Measurements from ENCODE around the gene VMAC.

Gene VMAC

DNA sequence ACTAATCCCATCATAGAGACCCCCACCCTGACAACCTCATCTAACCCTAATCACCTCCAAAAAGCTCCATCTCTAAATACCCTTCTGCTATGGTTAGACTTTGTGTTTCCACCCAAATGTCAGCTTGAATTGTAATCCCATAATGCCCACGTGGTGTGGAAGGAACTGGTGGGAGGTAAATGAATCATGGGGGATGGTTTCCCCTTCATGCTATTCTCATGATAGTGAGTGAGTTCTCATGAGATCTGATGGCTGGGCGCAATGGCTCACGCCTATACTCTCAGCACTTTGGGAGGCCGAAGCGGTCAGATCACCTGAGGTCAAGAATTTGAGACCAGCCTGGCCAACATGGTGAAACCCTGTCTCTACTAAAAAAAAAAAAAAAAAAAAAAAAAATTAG is 2.6 kb downstream of the VMAC start:
- no peak for DNase-seq

DNA sequence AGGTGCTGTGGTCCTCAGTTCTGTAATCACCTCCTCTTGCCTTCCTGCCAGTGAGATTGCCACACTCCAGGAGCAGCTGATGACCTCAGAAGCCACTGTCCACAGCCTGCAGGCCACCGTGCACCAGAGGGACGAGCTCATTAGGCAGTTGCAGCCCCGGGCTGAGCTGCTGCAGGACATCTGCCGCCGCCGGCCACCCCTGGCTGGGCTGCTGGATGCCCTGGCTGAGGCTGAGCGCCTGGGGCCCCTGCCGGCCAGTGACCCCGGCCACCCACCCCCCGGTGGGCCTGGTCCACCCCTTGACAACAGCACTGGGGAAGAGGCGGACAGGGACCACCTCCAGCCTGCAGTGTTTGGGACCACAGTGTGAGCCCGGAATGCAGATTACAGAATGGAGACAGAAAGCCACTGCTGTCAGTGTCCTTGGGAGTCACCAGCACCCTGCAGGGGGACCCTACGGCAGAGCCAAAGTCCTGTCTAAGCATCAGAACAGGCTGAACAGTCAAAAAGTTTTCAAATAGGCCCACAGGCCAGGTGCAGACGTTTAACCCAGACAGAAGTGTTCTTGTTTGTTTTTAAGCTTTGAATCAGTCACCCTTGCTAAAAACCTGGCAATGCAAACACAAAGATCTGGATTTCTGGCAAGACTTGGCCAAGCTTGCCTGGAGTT is 4.2 kb downstream of the VMAC start:
- DNase-seq = no peak

DNA sequence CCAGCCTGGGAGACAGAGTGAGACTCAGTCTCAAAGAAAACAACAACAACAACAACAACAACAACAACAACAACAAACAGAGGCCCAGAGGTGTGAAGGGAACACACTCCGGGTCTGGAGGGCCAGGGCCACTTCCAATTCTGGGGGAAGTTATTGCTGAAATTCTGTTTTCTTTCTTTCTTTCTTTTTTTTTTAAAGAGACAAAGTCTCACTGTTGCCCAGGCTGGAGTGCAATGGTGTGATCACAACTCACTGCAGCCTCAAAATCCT is 5.9 kb downstream of the VMAC start:
- DNase-seq = no peak

DNA sequence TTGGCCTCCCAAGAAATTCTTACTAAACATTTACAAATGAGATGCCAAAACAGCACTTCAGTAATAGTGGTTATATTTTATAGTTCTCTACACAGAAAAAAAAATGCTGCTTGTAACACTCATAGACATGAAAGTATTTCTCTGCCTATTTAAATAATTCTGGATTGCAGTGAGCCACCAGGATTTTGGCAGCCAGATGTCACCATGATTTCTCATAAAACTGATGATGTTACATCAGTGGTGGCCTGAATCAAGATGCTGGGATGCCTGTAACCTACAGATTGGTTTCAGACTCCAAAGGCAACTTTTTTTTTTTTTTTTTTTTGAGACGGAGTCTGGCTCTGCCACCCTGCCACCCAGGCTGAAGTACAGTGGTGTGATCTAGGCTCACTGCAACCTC is 6.7 kb downstream of the VMAC start:
- no peak for DNase-seq

DNA sequence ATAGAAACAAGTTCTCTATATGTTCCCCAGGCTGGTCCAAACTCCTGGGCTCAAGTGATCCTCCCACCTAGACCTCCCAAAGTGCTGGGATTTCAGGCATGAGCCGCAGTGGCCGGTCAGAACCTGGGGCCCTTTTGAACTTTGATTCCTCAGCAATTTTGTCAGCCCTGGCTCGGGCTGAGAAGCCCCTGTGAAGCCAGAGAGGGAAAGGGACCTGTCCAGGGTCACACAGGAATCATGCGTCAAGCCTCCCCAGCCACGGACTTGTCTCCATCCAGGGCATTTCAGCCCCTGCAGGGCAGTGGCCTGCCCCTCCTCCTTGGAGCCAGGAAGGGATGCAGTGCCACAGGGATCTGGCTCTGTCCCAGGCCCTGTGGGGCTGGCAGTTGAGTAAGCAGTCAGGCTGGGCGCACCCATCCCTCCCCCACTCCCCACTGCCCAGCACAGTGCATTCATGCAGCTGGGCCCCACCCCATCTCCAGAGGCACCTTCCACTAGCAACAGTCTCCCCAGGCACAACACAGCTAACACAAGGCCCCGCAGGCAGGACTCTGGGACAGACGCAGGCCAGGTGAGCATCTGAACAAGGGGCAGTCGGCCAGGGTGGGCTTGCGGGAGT is 9.2 kb downstream of the VMAC start, which contains the start of gene CAPS:
CAPS (plus strand) TSS at position 516 of the 619 bp plus-strand sequence. CDS start 153 bp downstream, outside the sequence.
- no peak for DNase-seq

DNA sequence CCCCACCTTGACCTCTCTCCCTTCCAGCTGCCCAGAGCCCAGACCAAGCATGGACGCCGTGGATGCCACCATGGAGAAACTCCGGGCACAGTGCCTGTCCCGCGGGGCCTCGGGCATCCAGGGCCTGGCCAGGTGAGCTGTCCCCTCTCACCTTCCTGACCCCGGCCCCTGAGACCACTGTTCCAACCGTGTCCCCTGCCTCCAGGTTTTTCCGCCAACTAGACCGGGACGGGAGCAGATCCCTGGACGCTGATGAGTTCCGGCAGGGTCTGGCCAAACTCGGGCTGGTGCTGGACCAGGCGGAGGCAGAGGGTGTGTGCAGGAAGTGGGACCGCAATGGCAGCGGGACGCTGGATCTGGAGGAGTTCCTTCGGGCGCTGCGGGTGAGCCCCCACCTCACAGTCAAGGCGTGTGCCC is 9.7 kb downstream of the VMAC start:
- no peak for DNase-seq

DNA sequence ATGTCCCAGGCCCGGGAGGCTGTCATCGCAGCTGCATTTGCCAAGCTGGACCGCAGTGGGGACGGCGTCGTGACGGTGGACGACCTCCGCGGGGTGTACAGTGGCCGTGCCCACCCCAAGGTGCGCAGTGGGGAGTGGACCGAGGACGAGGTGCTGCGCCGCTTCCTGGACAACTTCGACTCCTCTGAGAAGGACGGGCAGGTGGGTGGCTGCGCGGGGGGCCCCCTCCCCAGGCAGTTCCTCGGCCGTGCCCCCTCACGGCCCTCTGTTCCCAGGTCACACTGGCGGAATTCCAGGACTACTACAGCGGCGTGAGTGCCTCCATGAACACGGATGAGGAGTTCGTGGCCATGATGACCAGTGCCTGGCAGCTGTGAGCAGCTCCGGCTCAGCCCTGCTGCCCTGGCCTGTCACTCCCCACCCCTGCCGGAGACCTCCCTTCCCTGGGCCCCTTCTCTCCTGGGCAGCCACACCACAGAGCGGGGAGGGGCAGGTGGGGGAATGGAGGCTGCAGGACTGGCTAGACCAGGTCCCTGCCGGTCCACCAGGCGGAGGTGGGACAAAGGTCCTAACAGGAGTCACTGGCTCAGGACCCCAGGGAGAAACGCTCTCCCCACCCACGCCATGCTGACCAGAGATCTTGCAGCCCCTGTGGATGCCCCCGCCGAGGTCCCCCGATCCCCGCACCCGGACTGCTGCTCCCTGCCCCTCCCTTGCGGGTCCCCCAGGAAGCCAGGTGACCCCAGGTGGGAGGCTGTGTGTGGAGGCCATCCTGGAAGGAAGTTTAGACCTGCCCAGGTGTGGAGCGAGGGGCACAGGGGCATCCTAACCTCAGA is 10.5 kb downstream of the VMAC start:
- DNase-seq = no peak

DNA sequence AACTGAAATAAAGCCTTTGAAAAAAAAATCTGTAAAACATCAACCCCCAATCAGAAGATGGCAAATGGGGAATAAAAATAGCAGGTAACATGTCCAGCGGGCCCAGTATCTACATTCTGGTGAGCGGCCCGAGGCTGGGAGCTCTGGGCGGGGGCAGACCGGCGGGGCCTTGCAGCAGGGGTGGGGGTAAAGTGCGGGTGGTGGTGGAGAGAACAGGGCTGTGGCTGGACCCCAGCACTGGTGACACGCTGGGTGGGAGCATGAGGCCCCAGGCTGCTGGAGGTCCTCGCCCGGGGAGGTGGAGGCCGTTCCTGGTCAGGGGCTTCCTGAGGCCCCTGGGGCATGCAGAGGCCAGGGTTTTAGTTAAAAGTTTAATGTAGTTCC is 11.1 kb downstream of the VMAC start:
- no peak for DNase-seq

DNA sequence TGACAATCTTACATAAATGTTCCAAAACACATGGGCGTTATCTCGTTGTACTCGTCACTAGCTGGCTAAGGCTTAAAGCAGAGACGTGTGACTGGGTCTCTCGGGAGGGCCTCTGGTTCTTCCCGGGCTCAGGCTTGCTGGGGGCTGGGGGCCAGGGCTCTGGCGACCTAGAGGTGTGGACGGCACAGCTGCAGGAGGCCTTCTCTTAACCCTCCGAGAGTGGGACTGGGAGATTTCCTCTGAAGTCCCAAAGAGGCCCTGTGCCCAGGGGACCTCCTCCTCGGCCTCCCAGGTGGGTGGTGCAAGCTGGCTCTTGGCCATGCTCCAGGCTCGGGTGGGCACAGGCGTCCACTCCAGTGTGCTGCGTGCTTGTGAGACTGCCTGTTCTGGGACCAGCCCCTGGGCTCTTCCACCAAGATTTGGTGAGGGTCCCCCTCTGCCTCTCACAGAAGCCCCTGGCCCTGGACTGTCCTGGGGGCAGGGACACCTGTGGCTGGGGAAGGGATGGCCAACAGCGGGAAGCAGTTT is 11.6 kb downstream of the VMAC start:
- no peak for DNase-seq

DNA sequence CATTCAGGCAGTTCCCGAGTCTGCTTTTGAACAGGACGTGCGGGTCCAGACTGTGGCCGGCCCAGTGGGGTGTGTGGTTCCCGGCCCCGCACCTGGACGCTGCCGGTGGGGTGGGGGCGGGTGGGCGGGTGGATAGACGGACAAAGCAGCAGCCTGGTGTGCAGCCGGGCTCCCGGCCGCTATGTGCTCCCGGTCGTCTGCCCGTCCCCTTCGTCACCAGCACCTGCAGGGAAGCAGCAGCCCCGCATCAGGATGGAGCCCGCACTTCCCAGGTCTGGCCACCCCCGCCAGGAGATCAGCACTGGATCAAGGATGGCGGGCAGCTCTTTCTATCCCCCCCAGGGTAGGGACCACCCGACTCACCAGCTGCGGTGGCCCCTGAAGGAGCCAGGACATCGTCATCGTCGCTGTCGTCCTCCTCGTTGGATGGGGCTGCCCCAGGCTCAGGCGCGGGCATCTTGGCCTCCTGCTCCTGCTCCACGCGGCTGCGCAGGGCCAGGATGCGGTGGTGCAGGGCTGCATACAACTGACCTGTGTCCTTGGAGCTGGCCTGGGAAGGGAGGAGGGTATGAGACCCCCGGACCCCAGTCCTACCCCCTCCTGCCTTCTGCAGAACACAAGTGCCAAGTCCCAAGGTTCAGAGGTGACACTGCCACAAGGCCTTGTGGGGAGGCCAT is 12.9 kb downstream of the VMAC start:
- DNase-seq = no peak

DNA sequence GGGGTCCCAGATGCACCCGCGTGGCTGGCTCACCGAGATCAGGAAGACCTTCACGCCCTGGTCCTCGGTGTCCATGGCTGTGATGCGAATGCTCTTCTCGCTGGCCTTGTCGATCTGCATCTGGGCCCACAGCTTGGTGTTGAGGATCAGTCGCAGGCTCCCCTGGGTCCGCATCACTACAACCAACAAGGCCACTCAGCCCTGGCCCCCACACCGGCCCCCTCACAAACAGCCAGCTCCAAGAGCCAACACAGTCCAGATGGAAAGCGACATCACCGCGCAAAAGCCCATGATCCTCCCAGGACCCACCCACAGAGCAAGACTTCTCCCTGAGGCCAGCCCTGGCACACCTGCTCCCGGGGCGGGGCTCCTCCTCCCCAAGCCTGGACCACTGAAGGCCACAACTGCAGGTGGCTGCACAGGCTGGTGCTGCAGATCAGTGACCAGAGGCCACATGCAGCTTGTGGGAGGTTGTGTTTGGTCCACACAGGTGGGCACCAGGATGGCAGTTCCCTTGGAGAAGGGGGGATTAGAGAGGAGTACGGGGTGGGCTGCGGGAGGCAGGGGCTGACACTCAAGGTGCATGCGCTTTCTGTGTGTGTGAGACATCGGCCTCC is 13.9 kb downstream of the VMAC start:
- no peak for DNase-seq

DNA sequence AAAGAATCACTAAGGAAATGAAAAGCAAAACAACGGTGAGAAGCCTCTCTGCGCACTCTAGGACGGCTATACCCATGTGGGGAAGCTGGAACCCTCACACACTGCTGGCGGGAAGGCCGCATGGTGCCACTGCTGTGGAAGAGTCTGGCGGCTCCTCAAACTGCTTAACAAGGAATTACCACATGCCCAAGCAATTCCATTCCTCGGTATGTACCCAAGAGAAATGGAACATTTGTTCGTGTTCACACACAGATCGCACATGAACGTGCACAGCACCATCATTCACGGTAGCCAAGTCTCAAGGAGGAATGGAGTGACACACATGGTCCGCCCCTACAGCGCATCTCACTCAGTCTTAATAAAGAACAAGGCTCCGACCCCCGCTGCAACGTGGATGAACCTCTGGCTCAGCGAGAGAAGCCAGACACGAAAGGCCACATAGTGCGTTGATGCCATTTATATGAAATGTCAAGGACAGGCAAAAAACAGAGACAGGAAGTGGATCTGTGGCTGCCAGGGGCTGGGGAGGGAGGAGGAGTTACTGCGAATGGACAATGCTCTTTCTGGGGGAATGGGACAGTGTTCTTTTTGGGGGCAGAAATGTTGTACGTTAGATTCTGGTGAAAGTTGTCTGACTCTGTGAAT is 17.0 kb downstream of the VMAC start:
- no peak for DNase-seq

DNA sequence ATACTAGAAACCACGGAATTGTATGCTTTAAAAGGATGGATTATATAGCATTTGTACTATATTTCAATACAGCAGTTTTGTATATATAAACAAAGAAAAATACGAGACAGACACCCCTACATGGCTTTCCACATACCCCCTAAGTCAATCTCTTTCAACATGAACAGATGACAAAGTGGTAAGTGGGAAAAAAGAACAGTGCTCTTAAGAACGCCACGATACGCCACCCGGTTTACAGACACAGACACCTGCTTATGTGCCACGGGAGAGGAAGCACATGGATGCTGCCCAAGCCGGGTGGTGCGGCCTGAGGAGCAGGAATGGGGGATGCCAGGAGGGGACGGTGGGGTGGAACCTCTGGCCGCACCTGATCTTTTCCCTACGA is 17.5 kb downstream of the VMAC start:
- DNase-seq = no peak

DNA sequence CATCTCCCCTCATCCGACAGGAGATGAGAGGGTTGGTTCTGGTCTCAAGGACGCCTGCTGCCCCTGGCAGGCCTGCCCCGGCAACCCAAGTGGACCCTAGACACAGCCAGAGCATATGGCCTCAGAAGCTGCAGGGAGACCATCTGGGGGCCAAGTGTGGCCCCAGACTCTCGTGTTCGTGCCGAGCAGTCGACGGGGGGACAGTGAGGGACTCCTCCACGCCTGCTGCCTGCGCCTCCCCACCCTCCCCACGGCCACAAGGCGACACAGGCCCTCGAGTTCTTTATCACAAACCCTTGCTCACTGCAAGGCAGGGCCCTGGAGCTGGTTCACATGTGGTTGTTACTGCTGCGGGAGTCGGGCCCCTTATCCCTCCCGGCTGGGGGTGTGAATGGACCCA is 18.7 kb downstream of the VMAC start:
- no peak for DNase-seq

DNA sequence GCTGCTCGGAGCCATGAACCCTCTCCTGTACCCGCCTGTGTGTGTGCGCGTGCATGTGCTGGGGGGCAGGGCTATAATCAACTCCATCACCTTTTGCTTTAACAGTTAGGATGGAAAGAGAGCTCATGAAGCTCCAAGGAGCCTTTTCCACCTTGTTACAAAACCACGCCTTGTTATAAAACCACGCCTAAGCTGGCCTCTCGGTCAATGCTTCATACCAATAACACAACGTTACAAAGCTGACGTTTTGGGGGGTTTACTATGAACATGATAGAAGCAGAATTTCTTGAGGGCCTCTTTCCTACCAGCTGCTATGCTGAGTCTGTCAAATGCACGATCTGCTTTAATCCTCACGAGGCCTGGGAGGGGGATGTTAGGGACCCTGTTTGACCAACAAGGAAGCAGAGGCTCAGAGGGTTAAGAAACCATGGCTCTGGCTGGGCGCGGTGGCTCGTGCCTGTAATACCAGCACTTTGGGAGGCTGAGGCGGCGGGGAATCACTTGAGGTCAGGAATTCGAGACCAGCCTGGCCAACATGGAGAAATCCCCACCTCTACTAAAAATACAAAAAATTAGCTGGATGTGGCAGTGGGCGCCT is 21.3 kb downstream of the VMAC start:
- no peak for DNase-seq

DNA sequence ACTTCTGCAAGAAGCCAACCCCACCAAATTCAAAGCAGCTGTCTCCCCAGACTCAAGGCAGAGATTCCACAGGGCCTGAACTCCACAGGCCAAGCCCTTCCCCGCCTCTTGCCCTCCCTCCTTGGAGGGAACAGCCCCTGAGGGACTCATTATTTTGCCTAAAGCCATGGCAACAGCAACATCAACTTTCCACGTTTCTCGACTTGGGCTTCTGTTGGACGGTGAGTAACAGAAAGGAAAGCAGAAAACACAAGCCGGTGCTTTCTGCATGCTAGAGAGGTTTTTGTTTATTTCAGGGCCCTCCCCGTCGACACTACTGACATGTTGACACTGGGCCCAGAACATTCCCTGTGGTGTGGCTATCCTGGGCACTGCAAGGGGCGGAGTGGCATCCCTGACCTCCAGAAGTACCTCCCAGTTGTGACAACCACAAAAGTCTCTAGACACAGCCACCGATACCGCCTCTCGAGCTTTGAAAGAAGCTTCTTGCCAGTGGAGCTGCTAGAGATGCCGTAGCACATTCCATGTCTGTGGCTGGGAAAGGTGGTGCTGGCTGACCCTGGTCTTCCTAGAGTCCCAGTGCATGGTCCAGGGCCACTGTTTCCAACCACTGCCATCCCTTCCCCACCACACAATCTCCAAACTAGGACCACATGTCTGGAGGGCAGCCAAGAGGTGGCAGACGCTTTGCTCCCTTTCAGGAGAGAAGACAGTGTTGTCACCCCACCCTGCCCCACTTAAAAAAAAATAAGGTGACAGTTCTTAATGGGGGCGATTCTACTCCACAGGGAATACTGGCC is 22.2 kb downstream of the VMAC start:
- no peak for DNase-seq

DNA sequence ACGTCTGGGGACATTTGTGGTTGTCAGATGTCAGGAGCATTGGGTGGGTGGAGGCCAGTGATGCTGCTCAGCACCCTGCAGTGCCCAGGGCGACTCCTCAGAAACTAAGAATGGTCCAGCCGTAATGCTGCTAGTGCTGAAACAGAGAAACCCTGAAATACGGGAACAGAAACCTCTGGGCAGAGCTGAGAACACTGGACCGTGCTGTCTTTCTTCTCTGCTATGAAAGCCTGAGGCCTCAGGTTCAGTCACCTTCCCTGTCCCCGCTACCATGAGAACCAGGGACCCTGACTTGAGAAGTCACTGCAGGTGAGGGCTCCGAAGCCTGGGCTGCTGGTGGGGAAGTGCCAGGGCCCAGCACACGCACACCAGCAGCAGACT is 22.8 kb downstream of the VMAC start:
- DNase-seq = no peak

DNA sequence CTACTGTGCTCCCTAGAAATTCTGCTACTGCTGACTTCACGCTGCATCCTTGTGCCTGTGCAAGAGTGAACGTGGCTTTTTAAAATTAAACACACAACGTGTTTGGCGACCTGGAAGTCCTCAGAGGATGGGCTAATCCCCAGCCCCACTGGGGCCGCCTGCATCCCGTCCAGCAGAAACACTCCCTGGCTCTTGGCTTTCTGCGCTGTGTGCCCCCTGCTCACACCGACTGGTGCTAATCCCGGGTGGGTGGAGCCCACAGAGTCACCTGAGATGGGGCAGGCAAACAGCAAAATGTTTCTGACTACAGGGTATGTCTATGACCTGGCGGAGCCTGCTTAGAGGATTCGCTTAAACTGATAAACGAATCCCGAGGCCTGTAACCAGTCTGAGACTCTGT is 24.5 kb downstream of the VMAC start:
- no peak for DNase-seq

DNA sequence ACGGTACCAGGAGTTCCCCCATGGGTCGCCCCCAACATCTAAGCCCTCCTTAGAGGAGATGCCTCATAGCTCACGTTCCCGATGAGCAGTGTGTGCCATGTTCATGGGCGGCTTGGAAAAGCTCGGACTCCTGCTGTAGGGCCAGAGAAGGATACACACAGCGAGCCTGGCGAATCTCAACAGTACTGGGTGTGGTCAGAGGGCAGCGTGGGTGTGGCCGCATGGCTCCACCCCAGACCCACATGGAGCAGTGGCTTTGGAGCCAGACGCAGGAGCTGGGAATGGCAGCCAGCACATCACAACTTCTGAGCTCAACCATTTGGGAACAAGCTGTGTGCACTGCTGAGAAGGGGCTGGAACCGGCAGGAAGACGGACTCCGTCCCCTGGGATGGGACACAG is 25.0 kb downstream of the VMAC start:
- no peak for DNase-seq

DNA sequence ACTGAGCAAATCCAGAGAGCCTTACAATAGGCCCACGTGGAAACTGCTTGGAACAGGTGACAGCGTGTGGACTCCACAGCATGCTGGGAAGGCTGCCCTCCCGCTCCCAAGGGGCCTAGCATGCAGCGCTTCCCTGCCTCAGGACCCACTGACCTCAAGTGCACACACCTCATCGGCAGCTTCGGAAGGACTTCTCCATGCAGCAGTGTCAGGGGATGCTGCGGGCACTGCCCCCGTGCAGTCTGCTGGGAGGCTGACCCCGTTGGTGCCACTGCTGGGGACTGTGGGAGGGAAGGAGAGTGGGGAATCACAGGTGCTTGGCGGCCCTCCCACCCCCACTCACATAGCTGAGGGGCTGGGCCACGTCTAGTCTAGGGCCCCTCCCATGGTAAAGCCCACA is 26.6 kb downstream of the VMAC start:
- DNase-seq = no peak

DNA sequence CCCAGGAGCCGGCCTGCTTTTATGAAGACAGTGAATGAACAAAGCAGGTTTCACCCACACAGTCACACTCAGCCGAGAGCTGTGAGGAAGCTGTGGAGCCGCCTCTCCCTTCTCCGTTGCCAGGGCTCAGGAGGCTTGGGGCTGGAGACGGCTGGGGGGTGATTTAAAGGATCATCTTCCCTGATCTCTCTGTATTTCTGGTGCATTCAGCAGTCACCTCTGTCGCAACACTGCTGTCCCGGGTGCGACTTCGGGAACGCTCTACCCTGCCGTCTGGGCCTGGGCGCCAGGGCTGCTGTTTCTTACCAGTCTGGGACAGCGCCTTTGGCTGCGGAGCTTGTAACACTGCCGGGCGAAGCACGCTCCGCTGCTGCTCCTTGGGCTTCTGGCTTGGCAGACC is 27.5 kb downstream of the VMAC start:
- DNase-seq = no peak

Measured in activated CD4-positive, alpha-beta T cell treated with anti-CD3 and anti-CD28 coated beads, Interleukin-10, Interleukin-2, amounts not matched to agents 100 ng/mL and 50 ng/mL, durations not matched to agents 16 hours and 8 hours (primary cell).